ENCODE results near the gene BPIFB1.
A peak's percentile ranks its signal among the peaks of the same experiment; 100 is the strongest.

BPIFB1 gene

DNA sequence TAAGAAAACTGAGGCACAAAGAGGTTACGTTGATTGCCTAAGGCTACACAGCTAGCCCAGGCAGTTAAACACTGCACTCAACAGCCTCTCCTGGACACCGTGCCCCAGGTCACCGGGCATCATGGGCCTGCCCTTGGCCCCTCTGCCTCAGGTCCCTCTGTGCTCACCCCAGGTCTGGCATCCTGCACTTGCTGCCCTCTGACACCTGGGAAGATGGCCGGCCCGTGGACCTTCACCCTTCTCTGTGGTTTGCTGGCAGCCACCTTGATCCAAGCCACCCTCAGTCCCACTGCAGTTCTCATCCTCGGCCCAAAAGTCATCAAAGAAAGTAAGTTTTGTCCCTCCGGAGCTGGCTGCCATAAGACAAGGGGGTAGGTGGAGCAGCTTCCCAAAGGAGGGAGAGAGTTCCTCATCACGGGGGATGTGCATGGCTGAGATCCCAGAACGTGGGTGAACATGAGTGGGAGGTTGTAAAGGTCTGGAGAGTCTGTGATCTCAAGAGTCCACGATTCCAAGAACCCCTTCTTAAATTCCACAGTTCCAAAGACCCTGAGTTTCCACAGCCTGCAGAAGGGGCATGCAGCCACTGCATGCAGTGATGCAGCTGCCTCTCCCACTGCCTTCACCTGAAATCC, 3.0 kb downstream of the BPIFB1 start:
- no peaks in the 10 kb centered on the region for H3K9me3 ChIP-seq (ENCODE audit: control insufficient read depth, low read length)
- no peaks in the 10 kb centered on the region for H3K79me2 ChIP-seq

DNA sequence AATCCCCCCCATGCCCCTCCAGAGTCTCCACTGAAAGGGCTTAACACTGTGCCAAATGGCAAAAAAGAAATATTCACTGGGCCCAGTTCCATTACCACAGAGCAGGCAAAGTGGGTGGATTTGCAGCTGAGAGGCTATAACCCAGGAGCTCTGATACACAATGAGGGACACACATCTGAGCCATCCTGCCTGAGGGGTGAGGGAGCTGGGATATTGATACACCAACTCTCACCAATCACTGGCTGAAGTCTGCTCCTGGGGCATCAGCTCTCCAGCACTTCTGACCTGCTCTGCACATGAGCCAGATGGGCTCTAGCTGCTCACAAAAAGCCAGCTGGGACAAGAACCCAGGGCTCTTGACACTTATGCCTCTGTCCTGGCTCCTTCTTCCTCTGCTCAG, 4.9 kb downstream of the BPIFB1 start:
- Histone ChIP-seq H3K27ac (no peak overlapping the region), H3K79me2 (no peaks in the 10 kb centered on the region), H3K9me3 (ENCODE audit: control insufficient read depth, low read length) (no peaks in the 10 kb centered on the region), H3K4me2 (ENCODE audit: low read length) (no peak overlapping the region), H3K4me3 (ENCODE audit: low read depth, low read length) (no peak overlapping the region), H3K36me3 (ENCODE audit: control insufficient read depth, insufficient read depth, low read length) (no peaks in the 10 kb centered on the region), H3K9ac (no peak overlapping the region), H2AFZ (no peak overlapping the region), H3K4me1 (no peaks in the 10 kb centered on the region), H3K27me3 (ENCODE audit: control insufficient read depth, insufficient read depth, low read length) (no peaks in the 10 kb centered on the region)
- TF ChIP-seq, protein P1, sequence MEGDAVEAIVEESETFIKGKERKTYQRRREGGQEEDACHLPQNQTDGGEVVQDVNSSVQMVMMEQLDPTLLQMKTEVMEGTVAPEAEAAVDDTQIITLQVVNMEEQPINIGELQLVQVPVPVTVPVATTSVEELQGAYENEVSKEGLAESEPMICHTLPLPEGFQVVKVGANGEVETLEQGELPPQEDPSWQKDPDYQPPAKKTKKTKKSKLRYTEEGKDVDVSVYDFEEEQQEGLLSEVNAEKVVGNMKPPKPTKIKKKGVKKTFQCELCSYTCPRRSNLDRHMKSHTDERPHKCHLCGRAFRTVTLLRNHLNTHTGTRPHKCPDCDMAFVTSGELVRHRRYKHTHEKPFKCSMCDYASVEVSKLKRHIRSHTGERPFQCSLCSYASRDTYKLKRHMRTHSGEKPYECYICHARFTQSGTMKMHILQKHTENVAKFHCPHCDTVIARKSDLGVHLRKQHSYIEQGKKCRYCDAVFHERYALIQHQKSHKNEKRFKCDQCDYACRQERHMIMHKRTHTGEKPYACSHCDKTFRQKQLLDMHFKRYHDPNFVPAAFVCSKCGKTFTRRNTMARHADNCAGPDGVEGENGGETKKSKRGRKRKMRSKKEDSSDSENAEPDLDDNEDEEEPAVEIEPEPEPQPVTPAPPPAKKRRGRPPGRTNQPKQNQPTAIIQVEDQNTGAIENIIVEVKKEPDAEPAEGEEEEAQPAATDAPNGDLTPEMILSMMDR (IDR thresholded peaks at IDR 0.05), result no peak

More for the DNA sequence above, 3.0 kb downstream of the BPIFB1 start:
- Histone ChIP-seq H3K36me3 (ENCODE audit: control insufficient read depth, insufficient read depth, low read length) (no peaks in the 10 kb centered on the region), H3K4me2 (ENCODE audit: low read length) (no peak overlapping the region), H3K27me3 (ENCODE audit: control insufficient read depth, insufficient read depth, low read length) (no peaks in the 10 kb centered on the region), H3K4me3 (ENCODE audit: low read depth, low read length) (no peak overlapping the region), H3K9ac (no peak overlapping the region), H3K4me1 (no peaks in the 10 kb centered on the region), H3K27ac (no peak overlapping the region), H2AFZ (no peak overlapping the region)
- TF ChIP-seq, protein P1 (IDR thresholded peaks at IDR 0.05), result no peak

DNA sequence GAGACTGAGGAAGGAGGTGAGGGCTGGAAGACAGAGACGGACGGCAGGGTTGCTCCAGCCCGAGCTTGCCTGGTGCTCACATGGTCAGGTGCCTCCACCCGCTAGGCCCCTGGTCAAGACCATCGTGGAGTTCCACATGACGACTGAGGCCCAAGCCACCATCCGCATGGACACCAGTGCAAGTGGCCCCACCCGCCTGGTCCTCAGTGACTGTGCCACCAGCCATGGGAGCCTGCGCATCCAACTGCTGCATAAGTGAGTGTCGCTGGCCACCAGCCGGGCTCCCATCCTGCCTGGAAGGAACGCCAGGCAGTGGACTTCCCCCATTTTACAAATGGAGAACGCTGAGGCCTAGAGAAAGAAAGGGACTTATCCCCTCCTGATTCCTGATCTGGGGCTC, 7.8 kb downstream of the BPIFB1 start:
- Histone ChIP-seq H3K36me3 (ENCODE audit: control insufficient read depth, insufficient read depth, low read length) (no peaks in the 10 kb centered on the region), H3K4me3 (ENCODE audit: low read depth, low read length) (no peak overlapping the region), H3K9me3 (ENCODE audit: control insufficient read depth, low read length) (no peaks in the 10 kb centered on the region), H3K27me3 (ENCODE audit: control insufficient read depth, insufficient read depth, low read length) (no peaks in the 10 kb centered on the region), H3K9ac (no peak overlapping the region), H3K27ac (no peak overlapping the region), H2AFZ (no peak overlapping the region), H3K4me2 (ENCODE audit: low read length) (no peak overlapping the region), H3K4me1 (no peaks in the 10 kb centered on the region), H3K79me2 (no peaks in the 10 kb centered on the region)
- TF ChIP-seq, protein P1 (IDR thresholded peaks at IDR 0.05), result no peak

- H3K27me3 ChIP-seq (ENCODE audit: control insufficient read depth, insufficient read depth, low read length), result no peaks in the 10 kb centered on the region
- H3K36me3 ChIP-seq (ENCODE audit: control insufficient read depth, insufficient read depth, low read length), result no peaks in the 10 kb centered on the region
- H3K9me3 ChIP-seq (ENCODE audit: control insufficient read depth, low read length), result no peaks in the 10 kb centered on the region
- H3K27ac ChIP-seq, result no peak overlapping the region
- no peak overlapping the region for H3K4me2 ChIP-seq (ENCODE audit: low read length)
- no peak overlapping the region for H3K9ac ChIP-seq
- H2AFZ ChIP-seq, result no peak overlapping the region
- no peak overlapping the region for H3K4me3 ChIP-seq (ENCODE audit: low read depth, low read length)
- TF ChIP-seq, protein P1 (IDR thresholded peaks at IDR 0.05), result no peak
- no peaks in the 10 kb centered on the region for H3K79me2 ChIP-seq
- H3K4me1 ChIP-seq, result no peaks in the 10 kb centered on the region
Measured at GRCh38 chr20:33291416-33291815, 8.4 kb downstream of the BPIFB1 start.

DNA sequence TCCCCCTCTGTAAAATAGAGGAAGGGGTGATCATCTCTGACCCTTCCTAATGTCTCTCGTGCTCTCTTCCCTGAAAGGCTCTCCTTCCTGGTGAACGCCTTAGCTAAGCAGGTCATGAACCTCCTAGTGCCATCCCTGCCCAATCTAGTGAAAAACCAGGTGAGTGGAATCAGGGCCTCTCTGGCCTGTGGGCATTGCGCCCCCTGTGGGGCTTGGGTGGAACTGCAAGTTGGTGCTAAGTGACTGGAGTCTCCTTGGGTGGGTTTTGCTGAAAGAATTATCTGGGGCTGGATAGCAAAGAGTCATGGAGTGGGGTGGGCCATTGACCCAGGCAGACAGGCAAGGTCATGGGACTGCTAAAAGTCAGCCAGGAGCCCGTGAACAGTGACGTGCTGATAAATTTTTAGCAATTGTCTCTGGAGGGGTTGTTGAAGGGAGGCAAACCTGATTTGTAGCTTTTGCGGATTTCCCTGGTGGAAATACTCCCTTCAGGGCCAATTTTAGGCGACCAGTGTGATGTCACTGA, 8.9 kb downstream of the BPIFB1 start:
- Histone ChIP-seq H3K4me1 (no peaks in the 10 kb centered on the region), H2AFZ (no peak overlapping the region), H3K79me2 (no peaks in the 10 kb centered on the region), H3K27ac (no peak overlapping the region), H3K9ac (no peak overlapping the region), H3K9me3 (ENCODE audit: control insufficient read depth, low read length) (no peaks in the 10 kb centered on the region), H3K4me3 (ENCODE audit: low read depth, low read length) (no peak overlapping the region), H3K36me3 (ENCODE audit: control insufficient read depth, insufficient read depth, low read length) (no peaks in the 10 kb centered on the region), H3K4me2 (ENCODE audit: low read length) (no peak overlapping the region), H3K27me3 (ENCODE audit: control insufficient read depth, insufficient read depth, low read length) (no peaks in the 10 kb centered on the region)
- TF ChIP-seq, protein P1 (IDR thresholded peaks at IDR 0.05), result peak; percentile 99
